Measurements from ENCODE around the gene ALKBH6. TPM values are rescaled to one million over a fixed set of nuclear protein-coding genes. Genes with fewer than 3 reads are reported as not detected.

Gene ALKBH6
- 10 to 100 TPM; 12.0 to 42.9 (median 19.7) TPM for total RNA-seq

- Histone ChIP-seq H3K4me3 (peak within 1 kb of the TSS; percentile 70 to 95 (median 88)), H3K4me1 (replicated peaks in 1 of 2) (peaks cover 7% of the 10 kb centered on the region in 2 donors), H3K27ac (peak within 1 kb of the TSS in 1 of 2 donors; percentile 34)
- ATAC-seq (replicated peaks in 6 of 8), result peak; percentile 92 to 98 (median 97)
- in situ Hi-C loops (cut with MboI; ENCODE audit: low pct_unique_long_range_greater_than_20kb in 2 of 9, low sequenced_read_pairs in 9 of 9, unreplicated experiment in 9 of 9), result no loop called here
- WGBS, 10 experiments, result 0 to 10% (median 0%) methylated on average over 1 to 5 of the region's 42 CpGs; no CpG with 5 or more reads in 4 of the 10 experiments
Observed at GRCh38 chr19:36014012-36014924, at the start of gene ALKBH6. ALKBH6 (minus strand) TSS chr19:36014213; CDS start chr19:36013397, 816 bp downstream.

- ATAC-seq (replicated peaks in 6 of 8), result no peak
- no peak overlapping the region for H3K27ac ChIP-seq
- in situ Hi-C loops (cut with MboI; ENCODE audit: low pct_unique_long_range_greater_than_20kb in 2 of 9, low sequenced_read_pairs in 9 of 9, unreplicated experiment in 9 of 9), result no loop called here
- H3K4me1 ChIP-seq (replicated peaks in 1 of 2), result no peaks in the 10 kb centered on the region
- 60 to 71% methylated on average over 1 of the region's 2 CpGs; no CpG with 5 or more reads in 8 of the 10 experiments for WGBS, 10 experiments
- H3K4me3 ChIP-seq, result no peak overlapping the region
Observed at GRCh38 chr19:36061367-36061766, 47.4 kb upstream of the ALKBH6 start.

DNA sequence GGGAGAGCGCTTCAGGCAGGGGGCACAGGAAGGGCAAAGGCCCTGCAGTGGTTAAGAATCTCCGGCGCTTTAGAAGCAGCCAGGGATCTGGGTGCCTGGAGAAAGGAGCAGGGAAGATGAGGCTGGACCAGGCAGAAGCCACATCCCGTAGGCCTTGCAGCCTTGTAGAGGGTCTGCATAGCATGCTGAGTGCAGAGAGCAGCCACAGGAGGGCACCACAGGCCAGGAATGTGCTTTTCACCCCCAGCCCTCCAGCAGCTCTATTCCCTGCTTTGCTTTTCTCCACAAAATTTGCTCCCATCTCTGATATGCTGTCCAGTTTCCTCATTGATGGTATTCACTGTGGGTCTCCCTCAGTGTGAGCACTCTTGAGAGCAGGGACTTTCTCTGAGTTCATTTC lies 46.4 kb upstream of the ALKBH6 start:
- WGBS, 10 experiments, result 53 to 100% (median 92%) methylated on average over 1 to 3 of the region's 4 CpGs; no CpG with 5 or more reads in 5 of the 10 experiments
- peaks cover 0 to 2% of the 10 kb centered on the region in 2 donors for H3K4me1 ChIP-seq (replicated peaks in 1 of 2)
- H3K27ac ChIP-seq, result no peak overlapping the region
- H3K4me3 ChIP-seq, result no peak overlapping the region
- ATAC-seq (replicated peaks in 6 of 8), result peak; percentile 76 to 95 (median 88)
- in situ Hi-C loops (cut with MboI; ENCODE audit: low pct_unique_long_range_greater_than_20kb in 2 of 9, low sequenced_read_pairs in 9 of 9, unreplicated experiment in 9 of 9), result no loop called here

- H3K4me1 ChIP-seq (replicated peaks in 1 of 2), result peaks cover 0 to 2% of the 10 kb centered on the region in 2 donors
- in situ Hi-C loops (cut with MboI; ENCODE audit: low pct_unique_long_range_greater_than_20kb in 2 of 9, low sequenced_read_pairs in 9 of 9, unreplicated experiment in 9 of 9), result no loop called here
- no peak for ATAC-seq (replicated peaks in 6 of 8)
- 80 to 100% (median 98%) methylated on average over 1 to 4 of the region's 6 CpGs; no CpG with 5 or more reads in 4 of the 10 experiments for WGBS, 10 experiments
- no peak overlapping the region for H3K27ac ChIP-seq
- no peak overlapping the region for H3K4me3 ChIP-seq
Observed at GRCh38 chr19:36059180-36059910, 45.3 kb upstream of the ALKBH6 start.

DNA sequence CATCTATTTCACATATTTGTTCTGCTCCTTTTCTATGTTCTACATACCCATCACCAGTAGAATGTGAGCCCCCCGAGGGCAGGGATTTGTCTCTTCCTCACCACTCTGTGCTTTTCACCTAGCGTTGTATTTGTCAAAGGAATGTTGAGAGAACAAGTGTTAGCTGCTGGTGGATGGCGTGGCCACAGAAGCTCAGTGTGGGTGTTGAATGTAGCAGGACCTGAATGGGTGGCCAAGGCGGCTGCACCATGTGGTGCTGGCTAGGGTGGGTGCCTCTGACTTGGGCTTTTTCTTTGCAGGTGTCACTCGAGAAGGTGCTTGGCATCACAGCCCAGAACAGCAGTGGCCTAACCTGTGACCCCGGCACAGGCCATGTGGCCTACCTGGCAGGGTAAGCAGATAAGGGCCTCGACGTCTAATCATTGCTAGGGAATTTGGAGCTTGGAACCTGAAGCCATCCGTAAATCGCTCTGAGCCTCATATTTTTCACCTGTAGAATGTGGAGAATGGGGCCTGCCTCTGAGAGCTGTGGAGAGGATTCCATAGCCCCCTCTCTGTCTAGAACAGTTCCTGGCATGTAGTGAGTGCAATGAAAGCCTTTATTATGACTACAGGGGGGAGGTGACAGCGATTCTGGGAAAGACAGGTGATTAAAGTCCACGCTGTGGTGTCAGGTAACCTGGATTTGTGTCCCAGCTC lies 44.6 kb upstream of the ALKBH6 start:
- H3K27ac ChIP-seq, result no peak overlapping the region
- WGBS, 10 experiments, result 82 to 100% (median 93%) methylated on average over 1 to 7 of the region's 12 CpGs; no CpG with 5 or more reads in 2 of the 10 experiments
- in situ Hi-C loops (cut with MboI; ENCODE audit: low pct_unique_long_range_greater_than_20kb in 2 of 9, low sequenced_read_pairs in 9 of 9, unreplicated experiment in 9 of 9), result no loop called here
- peaks cover 0 to 2% of the 10 kb centered on the region in 2 donors for H3K4me1 ChIP-seq (replicated peaks in 1 of 2)
- no peak overlapping the region for H3K4me3 ChIP-seq
- ATAC-seq (replicated peaks in 6 of 8), result no peak

GRCh38 chr19:36054733-36055686 lies 41.0 kb upstream of the ALKBH6 start, which contains the start of gene WDR62:
WDR62 (plus strand) TSS chr19:36054897; CDS start chr19:36054972, 75 bp downstream.
- H3K27ac ChIP-seq, result peak within 1 kb of the TSS; percentile 96 to 97
- in situ Hi-C loops (cut with MboI; ENCODE audit: low pct_unique_long_range_greater_than_20kb in 2 of 9, low sequenced_read_pairs in 9 of 9, unreplicated experiment in 9 of 9), result no loop called here
- 0 to 3% (median 0%) methylated on average over 1 to 21 of the region's 76 CpGs; no CpG with 5 or more reads in 2 of the 10 experiments for WGBS, 10 experiments
- peaks cover 3 to 5% of the 10 kb centered on the region in 2 donors for H3K4me1 ChIP-seq (replicated peaks in 1 of 2)
- ATAC-seq (replicated peaks in 6 of 8), result peak; percentile 73 to 81 (median 76)
- peak within 1 kb of the TSS; percentile 49 to 88 (median 52) for H3K4me3 ChIP-seq

DNA sequence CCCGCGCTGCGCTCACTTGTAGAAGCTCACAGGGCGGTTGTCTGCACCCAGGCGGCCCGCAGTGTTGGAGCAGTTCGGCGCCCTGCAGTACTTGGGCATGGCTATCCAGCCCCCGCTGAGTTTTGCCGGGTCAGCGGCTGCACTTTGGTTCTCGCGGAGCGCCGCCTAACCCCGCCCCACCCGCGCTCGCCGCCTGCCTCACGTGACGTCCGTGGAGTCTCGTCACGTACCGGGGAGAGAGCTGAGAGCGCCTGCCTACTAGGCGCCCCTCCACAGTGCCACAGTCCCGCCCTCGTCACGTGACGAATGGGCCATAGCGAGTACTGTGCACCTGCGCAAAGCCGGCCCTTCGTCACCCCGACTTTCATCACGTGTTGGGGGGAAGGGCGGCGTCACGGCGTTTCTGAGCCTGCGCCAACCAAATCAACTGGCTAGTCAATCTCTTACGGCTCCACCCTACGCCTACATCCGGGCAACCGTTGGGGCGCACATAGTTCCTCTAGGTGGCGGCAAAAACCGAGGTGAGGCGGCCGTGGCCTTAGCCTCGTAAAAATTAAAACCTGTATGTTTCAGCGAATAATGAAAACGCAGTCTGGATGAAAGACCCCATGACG lies 40.2 kb upstream of the ALKBH6 start, which contains the start of gene THAP8:
TSS of gene THAP8 (minus strand) at position 167 of the 614 bp plus-strand sequence. CDS start at position 99, 68 bp downstream.
- Histone ChIP-seq H3K4me3 (peak within 1 kb of the TSS; percentile 49 to 88 (median 52)), H3K4me1 (replicated peaks in 1 of 2) (peaks cover 3 to 5% of the 10 kb centered on the region in 2 donors), H3K27ac (peak within 1 kb of the TSS; percentile 96 to 97)
- in situ Hi-C loops (cut with MboI; ENCODE audit: low pct_unique_long_range_greater_than_20kb in 2 of 9, low sequenced_read_pairs in 9 of 9, unreplicated experiment in 9 of 9), result no loop called here
- 0% methylated on average over 2 to 4 of the region's 56 CpGs; no CpG with 5 or more reads in 8 of the 10 experiments for WGBS, 10 experiments
- ATAC-seq (replicated peaks in 6 of 8), result peak; percentile 82 to 91 (median 88)

DNA sequence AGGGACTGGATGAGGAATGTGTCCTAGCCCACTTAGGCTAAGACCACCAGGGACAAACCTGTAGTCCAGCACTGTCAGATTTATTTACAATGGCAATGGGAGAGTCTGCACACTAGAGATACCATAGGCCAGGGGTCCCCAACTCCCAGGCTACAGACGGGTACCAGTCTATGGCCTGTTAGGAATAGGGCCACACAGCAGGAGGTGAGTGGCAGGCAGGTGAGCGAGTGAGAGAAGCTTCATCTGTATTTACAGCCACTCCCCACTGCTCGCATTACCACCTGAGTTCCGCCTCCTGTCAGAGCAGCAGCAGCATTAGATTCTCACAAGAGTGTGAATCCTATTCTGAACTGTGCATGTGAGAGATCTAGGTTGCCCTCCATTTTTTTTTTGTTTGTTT lies 37.6 kb upstream of the ALKBH6 start:
- Histone ChIP-seq H3K4me1 (replicated peaks in 1 of 2) (peaks cover 3 to 5% of the 10 kb centered on the region in 2 donors), H3K27ac (no peak overlapping the region), H3K4me3 (no peak overlapping the region)
- ATAC-seq (replicated peaks in 6 of 8), result no peak
- in situ Hi-C loops (cut with MboI; ENCODE audit: low pct_unique_long_range_greater_than_20kb in 2 of 9, low sequenced_read_pairs in 9 of 9, unreplicated experiment in 9 of 9), result no loop called here
- WGBS, 10 experiments, result 83 to 100% (median 93%) methylated on average over 1 to 2 of the region's 4 CpGs; no CpG with 5 or more reads in 5 of the 10 experiments

DNA sequence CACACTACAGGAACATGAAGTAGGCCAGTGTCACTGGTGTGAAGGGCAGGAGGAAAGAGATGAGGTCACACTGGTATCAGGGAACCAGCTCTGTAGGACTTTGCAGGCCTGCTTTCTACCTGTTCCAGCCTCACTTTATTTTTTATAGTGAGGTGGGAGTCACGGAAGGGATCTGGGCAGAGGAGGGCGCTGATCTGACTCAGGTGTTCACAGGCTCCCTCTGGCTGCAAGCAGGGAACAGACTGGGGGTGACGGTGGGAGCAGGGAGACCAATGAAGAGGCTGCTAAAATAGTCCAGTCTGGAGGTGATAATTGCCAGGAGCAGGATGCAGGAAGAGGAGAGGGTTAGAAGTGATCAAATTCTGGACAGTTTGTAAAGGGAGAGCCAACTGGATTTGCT lies 37.2 kb upstream of the ALKBH6 start:
- H3K4me3 ChIP-seq, result no peak overlapping the region
- no peak overlapping the region for H3K27ac ChIP-seq
- in situ Hi-C loops (cut with MboI; ENCODE audit: low pct_unique_long_range_greater_than_20kb in 2 of 9, low sequenced_read_pairs in 9 of 9, unreplicated experiment in 9 of 9), result no loop called here
- peaks cover 3 to 5% of the 10 kb centered on the region in 2 donors for H3K4me1 ChIP-seq (replicated peaks in 1 of 2)
- 26 to 60% (median 50%) methylated on average over 1 to 3 of the region's 3 CpGs; no CpG with 5 or more reads in 4 of the 10 experiments for WGBS, 10 experiments
- no peak for ATAC-seq (replicated peaks in 6 of 8)

GRCh38 chr19:36049080-36049698 lies 35.2 kb upstream of the ALKBH6 start:
- in situ Hi-C loops (cut with MboI; ENCODE audit: low pct_unique_long_range_greater_than_20kb in 2 of 9, low sequenced_read_pairs in 9 of 9, unreplicated experiment in 9 of 9), result no loop called here
- ATAC-seq (replicated peaks in 6 of 8), result no peak
- H3K4me1 ChIP-seq (replicated peaks in 1 of 2), result peaks cover 2 to 3% of the 10 kb centered on the region in 2 donors
- no peak overlapping the region for H3K27ac ChIP-seq
- 75 to 100% (median 96%) methylated on average over 1 to 4 of the region's 4 CpGs; no CpG with 5 or more reads in 1 of the 10 experiments for WGBS, 10 experiments
- H3K4me3 ChIP-seq, result no peak overlapping the region

- in situ Hi-C loops (cut with MboI; ENCODE audit: low pct_unique_long_range_greater_than_20kb in 2 of 9, low sequenced_read_pairs in 9 of 9, unreplicated experiment in 9 of 9), result no loop called here
- H3K4me3 ChIP-seq, result no peak overlapping the region
Observed at GRCh38 chr19:36047835-36048234, 33.8 kb upstream of the ALKBH6 start.

More at GRCh38 chr19:36047835-36048234, 33.8 kb upstream of the ALKBH6 start:
- Histone ChIP-seq H3K4me1 (replicated peaks in 1 of 2) (peaks cover under 1 to 1% of the 10 kb centered on the region in 2 donors), H3K27ac (no peak overlapping the region)
- no peak for ATAC-seq (replicated peaks in 6 of 8)
